ENCODE measurements around the gene CYSTM1. TPM values are rescaled to one million over a fixed set of nuclear protein-coding genes. Genes with fewer than 3 reads are reported as not detected.

Gene CYSTM1
- total RNA-seq, 1 donor from 2014 or later: 14.8 TPM

DNA sequence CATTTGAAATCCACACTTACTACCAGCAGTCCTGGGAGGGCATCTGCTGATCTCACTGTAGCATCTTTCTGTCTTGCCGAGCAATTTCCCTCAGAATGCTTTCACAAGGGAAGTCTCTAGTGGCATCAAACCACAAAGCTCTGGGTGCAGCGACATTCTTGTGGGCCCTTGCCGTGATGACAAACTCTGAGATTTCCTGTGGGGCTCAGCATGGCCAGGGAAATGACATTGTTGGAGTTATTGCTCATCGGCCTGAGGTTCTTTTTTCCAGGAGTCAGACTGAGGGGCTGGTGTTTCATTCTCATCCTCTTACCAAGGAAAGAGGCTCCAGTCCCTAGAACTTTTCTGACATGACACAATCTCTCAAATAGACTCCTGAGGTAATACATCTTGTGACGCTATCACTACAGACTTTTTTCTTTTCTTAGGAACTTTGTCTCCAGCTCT, 76.6 kb downstream of the CYSTM1 start:
- intact Hi-C loops (cut with micrococcal nuclease): loop anchor here (1.0 to 2.0 kb wide), 4 partner anchors 8 to 91 kb away; partner anchors contain the start of gene PFDN1

DNA sequence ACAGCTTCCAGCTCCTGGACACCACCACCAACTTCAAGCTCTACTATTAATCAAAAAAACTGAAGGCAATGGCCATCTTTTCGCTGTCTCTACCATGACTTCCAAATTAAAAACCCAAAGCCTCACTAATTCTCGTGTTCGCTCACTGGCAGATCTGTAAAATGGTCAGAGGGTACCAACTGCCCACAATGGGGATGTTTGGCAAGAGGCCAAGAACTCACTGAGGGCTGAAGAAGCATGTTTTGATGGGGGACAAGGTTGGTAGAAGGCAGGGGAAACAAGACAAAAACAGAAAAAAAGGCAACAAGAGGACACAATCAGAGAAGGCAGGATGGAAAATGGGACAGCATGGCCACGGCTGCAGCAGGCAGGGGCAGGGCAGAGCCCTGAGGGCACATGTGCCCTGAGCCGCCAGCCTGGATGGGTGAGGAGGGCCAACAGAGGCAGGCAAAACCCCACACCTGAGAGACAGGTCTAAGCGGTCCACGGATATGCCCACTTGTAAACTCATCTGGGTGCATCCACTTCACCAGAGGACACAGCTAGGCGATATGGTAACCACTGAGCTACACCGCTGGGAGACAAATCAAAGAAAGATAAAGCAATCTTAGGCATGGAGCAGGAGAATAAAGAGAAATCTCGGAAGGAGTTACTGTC, 77.6 kb downstream of the CYSTM1 start:
- intact Hi-C loops (cut with micrococcal nuclease): no loop called here

DNA sequence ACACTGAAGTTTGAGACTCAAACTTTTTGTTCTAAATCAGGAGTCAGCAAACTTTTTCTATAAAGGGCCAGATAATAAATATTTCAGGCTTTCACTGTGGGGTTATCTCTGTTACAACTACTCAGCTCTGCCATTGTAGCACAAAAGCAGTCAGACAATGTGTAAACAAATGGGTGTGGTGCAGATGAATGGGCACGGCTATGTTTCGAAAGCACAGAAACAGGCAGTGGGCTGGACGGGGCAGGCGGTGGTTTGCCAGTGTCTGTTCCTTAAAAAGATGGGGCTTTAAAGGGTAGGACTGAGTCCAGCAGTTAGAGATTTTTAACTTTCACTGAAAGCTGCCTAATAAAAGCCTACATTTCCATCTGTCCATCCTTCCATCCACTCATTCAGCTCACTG, 79.0 kb downstream of the CYSTM1 start:
- intact Hi-C loops (cut with micrococcal nuclease): no loop called here

DNA sequence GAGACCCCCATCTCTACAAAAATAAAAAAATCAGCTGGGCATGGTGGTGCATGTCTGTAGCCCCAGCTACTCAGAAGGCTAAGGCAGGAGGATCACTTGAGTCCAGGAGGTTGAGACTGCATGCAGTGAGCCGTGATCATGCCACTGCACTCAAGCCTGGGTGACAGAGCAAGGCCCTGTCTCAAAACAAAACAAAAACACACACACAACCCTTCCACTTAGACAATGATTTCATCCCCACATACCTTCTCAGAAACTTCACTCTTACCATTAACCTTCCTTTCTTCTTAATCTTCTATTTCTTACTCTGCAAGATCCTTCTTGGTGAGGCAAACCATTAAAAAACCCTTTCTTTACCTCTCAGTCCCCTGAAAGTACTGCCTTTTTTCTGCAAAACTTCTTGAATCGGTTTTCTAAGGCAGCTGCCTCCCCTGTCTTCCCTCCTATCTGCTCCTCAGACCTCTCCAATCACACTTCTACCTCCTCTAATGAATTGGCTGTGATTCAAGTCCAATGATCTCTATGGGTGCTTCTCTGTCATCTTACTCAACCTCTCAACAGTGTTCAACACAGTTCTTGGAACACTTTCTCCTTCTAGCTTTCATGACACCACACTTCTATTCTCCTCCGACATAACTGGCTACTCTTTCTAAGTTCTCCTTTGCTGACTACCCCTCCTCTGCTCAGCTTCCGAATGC, 80.6 kb downstream of the CYSTM1 start:
- intact Hi-C loops (cut with micrococcal nuclease): loop anchor here (1.0 kb wide), 1 partner anchor 9 kb away; no protein-coding TSS in a partner anchor

DNA sequence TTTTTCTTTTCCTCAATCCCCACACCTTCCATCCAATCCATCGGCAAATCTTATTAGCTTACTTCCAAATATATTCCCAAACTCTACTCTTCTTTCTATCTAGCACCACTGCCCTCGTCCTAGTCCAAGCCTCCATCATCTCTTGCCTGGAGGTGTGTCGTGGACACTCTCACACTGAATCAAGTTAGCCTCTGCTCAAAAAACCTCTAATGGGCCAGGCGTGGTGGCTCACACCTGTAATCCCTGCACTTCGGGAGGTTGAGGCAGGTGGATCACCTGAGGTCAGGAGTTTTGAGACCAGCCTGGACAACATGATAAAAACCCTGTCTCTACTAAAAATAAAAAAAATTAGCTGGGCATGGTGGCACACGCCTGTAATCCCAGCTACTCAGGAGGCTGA, 81.7 kb downstream of the CYSTM1 start:
- intact Hi-C loops (cut with micrococcal nuclease): no loop called here

DNA sequence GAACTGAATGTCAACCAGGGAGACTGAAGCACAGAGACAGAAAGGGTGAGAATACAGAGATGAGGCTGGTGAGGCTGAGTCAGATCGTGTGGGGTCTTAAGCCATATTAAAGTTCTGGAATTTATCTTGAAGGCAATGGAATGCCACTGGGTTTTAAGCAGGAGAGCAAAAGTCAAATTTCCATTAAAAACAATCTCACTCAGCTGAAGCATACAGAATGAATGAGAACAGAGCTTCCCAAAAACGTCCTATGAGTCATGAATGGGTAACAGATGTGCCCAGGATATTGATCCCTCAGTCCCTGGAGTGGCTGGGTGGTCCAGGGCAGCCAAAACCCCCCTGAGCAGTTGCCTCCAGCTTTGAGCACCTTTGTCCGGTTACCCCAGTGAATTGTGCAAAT, 83.0 kb downstream of the CYSTM1 start:
- intact Hi-C loops (cut with micrococcal nuclease): no loop called here

DNA sequence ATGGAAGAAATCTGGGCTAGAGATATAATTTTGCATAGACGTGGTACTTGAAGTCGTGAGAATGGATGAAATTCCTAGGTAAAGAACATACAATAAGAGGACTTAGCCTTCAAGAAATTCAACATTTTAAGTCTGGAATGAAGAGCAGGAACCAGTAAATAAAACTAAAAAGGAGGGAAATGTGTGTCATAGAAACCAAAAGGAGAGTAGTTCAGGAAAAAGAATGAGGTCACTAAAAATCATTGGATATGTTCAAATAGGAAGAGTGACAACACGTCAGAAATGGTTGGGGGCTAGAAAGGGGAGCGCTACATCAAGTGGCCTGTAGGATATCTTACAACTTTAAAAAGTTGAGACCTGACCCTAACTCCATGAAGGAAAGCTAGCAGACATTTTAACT, 83.9 kb downstream of the CYSTM1 start:
- intact Hi-C loops (cut with micrococcal nuclease): loop anchor here (1.0 kb wide), 1 partner anchor 8 kb away; no protein-coding TSS in a partner anchor

DNA sequence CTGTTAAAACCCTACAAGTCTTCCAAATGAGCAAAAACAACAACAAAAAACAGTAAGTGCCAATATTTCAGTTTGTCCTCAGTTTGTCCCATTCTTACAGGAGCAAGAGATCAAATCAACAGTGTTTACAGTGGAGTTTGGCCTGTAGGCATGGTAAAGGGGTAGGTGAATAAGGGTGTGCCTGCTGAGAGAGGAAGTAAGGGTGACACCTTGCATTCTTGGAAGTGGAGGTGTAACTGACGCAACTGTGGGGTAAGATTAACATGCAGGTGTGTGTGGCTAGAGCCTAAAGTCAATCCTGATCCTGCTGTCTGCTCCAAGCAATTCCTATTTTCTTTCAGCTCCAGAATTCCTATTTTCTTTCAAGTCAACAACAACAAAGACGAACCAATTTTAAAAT, 84.5 kb downstream of the CYSTM1 start:
- intact Hi-C loops (cut with micrococcal nuclease): loop anchor here (1.0 kb wide), 1 partner anchor 8 kb away; no protein-coding TSS in a partner anchor

DNA sequence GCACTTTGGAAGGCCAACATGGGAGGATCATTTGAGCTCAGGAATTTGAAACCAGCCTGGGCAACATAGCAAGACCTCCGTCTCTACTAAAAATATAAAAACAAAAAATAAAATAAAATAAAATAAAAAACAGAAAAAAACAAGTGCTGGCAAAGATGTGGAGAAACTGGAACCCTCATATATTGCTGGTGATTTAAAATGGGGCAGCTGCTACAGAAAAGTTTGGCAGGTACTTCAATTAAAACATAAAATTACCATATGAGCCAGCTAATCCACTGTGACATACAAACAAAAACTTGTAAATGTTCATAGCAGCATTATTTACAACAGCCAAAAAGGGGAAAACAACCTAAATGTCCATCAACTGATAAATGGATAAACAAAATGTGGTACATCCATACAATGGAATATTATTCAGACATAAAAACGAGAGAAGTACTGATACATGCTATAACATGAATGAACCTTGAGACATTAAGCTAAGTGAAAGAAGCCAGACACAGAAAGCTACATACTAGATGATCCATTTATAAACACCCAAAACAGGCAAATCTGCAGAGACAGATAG, 85.2 kb downstream of the CYSTM1 start:
- intact Hi-C loops (cut with micrococcal nuclease): no loop called here

DNA sequence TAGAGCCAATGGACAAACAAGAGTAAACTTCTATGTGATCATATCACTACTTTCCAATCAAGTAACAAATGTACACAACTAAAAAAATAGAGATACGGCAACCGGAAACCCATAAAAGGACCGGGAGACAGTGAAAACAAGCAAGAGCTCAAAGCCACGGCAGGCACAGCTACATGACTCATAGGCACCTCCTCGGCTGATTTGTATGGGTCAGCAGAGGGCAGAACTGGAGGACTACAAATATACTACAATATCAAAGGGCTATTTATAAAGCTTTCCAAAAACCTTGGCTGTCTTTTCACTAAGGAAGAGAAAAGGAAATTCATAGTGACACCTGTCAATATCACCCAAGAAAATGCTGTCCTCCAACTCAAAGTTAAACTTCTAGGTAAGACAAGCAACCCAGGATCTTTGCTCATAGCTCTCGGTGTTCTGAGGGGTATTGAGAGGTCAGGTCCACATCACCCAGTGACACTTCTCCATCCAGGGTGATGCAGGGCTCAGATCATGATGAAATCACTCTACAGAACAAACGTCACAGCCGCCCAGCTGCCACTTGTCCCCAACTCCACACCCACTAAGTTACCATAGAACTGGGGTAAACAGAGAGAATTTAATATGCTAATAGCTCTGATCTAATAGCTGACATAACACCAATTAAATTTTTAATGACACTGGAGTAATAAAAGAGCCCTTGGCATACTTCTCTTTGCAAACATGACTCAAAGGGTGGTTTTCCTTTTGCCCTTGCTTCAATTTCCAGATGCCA, 86.6 kb downstream of the CYSTM1 start:
- intact Hi-C loops (cut with micrococcal nuclease): no loop called here

DNA sequence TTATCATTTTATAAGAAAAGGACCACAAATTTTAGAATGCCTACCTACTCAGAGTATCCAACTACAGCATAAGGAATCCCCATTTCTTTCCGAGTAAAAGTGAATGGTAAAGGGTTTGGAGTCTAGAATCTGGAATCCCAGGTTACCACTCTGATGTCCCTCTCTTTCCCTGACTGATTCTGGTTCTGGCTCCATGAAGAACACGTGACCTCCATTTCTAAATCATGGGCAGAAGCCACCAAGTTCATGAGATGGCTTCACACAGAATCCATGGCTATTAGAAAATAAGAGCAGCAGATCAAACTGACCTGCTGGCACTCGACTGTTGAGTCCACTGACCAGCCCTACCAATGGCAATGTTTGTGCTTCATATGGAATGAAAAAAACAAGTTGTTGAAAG, 87.2 kb downstream of the CYSTM1 start:
- intact Hi-C loops (cut with micrococcal nuclease): no loop called here

DNA sequence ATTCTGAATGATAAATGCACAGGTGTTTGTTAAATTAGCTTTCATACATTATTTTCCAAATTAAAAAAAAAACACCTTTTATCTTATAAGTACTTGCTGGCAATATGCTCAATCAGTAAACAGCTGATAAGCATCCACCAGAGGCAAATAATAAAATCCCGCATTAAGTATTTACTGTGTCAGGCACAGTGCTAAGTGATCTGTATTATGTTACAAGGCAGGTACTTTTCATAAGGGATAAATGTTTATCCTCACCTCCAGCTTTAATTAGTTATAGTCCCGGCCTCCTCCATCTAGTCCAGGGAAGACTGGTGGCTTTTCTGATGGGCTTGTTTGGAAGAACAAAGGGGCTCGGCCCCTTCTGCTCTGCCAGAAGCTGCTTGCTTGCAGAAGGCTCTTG, 87.9 kb downstream of the CYSTM1 start:
- intact Hi-C loops (cut with micrococcal nuclease): no loop called here

DNA sequence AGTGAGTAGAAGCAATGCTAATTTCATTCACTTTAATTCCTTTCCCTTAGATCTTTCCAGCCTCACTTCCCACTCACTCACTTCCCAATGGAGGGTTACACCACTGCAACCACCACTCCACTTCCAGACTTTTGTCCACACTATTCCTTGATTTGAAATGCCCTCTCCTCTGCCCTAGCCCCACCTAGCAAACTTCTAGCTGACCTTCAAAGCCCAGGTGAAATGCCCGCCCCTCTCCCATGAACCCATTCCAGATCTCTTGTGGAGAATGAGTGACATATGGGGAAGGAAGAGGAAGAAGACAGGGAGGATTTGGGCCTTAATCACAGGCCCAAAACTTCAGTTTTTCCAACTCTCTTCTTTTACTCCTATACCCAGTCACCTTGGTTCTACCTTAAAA, 90.9 kb downstream of the CYSTM1 start:
- intact Hi-C loops (cut with micrococcal nuclease): loop anchor here (2.0 kb wide), 2 partner anchors 15 to 37 kb away; partner anchors contain the start of gene PFDN1

DNA sequence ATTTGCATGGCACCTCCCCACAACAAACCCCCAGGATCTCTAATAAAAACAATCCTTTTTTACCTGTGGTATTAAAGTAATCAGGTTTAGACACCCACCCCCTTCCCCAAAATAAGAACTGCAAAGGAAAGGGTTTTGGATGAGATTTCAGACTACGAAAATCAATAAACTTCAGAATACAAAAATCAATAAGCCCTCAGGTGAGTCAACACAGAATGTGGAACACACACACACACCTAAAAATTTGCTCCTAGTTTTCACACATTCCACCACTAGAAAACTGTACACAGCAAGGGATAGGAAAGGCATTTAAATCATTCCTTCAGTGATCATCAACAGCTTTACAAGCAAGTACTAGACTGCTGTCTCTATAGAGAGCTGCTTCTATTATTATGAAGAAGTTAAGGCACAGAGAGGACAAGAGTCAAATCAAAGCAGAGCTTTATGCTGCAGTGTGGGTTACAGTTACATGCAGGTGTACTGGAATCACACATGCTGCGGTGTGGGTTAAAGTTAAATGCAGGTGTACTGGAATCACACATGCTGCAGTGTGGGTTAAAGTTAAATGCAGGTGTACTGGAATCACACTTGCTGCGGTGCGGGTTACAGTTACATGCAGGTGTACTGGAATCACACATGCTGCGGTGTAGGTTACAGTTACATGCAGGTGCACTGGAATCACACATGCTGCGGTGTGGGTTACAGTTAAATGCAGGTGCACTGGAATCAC, 91.6 kb downstream of the CYSTM1 start:
- intact Hi-C loops (cut with micrococcal nuclease): no loop called here

DNA sequence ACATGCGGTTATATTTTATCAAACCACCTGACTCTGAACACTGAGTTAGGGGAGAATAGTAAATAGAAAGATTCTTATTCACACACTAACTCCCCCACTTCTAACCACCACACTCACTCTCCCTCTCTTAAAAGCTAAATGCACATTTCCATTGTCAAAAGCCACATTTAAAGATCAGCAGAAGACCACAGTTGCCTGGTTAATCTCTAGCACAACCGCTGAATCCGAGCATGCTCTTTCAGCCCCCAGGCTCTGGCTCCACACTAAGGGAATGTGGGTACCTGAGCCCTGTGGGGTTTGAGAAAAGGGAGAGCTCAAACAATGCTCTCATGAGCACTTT, 92.2 kb downstream of the CYSTM1 start:
- intact Hi-C loops (cut with micrococcal nuclease): no loop called here

DNA sequence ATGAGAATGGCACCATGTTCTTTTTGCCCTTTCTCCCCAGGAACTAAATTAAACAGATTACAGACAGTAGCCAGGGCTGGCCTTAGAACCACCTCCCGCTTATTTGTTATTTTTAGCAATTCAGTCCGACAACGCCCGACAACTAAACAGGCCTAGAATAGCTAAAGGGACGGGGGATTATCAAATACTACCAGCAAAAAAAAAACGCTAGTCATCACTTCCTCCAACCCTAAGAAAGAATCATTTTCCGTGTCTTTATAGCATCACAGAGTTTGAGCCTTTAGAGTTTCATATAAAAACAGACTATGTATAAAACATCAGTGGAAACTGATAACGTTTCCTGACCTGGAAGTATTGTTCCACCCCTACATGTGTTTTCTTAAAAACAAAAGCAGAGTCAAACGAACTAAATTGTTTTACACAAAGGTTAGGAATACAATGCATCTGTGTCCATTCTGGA, 92.6 kb downstream of the CYSTM1 start:
- intact Hi-C loops (cut with micrococcal nuclease): no loop called here

DNA sequence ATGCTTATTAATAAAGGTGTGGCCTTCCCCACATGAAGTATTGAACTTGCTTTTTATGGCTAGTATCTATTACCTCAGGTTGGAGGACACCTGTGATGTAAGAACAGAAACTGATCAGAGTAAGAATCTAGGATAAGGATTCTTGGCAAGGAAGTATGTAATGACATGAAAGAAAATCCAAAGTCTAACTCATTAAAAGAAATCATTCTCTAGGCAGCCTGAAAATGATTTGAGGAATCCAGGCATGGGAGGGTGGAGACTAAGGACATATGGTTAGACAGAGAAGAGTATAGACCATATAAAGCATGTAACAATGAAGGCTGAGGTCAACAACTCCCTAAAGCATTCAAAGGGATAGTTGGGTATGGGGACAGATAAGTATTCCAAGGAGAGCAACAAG, 95.0 kb downstream of the CYSTM1 start:
- intact Hi-C loops (cut with micrococcal nuclease): no loop called here

DNA sequence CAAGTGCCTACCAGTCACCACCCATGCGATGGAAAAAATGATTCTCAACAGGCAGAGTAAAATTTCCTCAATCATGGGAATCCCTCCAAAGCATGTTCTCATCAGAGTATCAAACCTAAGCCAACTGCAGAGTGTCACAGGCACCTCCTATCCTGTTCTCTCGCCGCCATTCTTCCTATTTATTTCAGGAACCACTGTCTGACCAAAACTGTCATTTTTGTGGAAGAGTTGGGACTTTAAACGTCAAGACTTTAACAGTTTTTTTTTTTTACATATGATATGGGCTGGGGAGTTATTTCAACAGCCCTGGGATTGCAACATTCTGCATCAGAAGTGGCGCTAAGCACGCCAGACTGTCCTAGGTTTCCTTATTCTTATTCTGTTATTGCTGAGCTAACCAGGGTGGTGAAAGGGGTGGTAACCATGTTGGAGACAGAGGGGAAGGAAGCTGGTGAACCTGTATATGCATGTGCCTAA, 98.5 kb downstream of the CYSTM1 start:
- intact Hi-C loops (cut with micrococcal nuclease): no loop called here

DNA sequence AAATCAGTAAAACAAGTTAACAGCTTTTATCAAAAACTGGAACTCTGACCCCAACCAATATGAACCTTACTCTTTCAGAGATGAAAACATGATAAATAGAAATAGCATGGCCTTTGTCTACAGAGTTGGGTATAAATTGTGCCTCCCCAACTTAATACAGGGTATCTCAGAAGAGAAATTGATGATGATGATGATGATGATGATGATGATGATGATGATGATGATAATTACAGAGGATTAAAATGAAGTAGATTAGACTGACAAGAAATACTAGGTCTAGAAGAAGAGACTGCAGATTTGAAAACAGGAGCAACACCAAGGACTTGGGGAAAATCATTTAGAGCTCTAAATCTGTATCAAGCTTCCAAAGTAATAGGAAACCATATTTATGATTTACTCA, 100.8 kb downstream of the CYSTM1 start:
- intact Hi-C loops (cut with micrococcal nuclease): no loop called here

DNA sequence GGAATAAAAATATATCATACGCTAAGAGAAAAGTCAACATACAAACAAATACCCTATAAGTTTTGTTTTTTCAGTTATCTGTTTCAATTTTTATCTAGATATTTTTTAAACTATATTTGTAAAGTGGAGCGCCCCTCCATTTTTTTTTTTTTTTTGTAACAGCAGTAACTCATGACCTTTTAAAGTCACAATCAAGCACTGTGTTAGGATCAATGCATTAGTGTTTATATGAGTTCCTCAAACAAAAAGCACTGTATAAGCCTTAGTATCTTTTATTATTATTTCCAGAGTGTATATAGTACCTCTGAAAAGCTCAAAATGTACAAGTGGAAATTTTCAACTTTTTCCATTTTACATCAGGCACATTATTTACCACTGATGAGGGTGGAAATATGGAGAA, 107.3 kb downstream of the CYSTM1 start:
- intact Hi-C loops (cut with micrococcal nuclease): no loop called here

DNA sequence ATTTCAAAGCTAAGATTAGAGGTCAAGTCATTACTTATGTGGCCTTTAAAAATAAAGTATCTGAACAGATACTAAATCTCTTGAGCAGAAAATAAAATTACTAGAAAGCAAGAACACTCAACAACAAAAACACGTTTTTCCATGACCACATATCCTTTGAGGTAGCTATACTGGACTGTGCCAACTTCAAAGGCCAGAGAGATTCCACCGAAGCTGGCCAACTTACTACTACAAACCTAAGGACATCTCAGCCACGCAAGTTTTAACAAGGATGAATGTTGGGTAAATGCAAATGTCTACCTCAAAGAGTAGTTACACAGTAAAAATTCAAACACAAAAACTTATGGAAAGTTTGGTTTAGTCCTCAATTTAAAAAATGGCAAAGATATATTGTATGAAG, 109.0 kb downstream of the CYSTM1 start:
- intact Hi-C loops (cut with micrococcal nuclease): no loop called here

All from T-helper 1 cell treated with Interleukin-12 subunit alpha and Interleukin-12 subunit beta and Interleukin-4 antibody, amounts not matched to agents 30 ng/mL and 1 ng/mL, for 36 hours (primary cell).